Measurements from ENCODE around the gene ASS1.

DNA sequence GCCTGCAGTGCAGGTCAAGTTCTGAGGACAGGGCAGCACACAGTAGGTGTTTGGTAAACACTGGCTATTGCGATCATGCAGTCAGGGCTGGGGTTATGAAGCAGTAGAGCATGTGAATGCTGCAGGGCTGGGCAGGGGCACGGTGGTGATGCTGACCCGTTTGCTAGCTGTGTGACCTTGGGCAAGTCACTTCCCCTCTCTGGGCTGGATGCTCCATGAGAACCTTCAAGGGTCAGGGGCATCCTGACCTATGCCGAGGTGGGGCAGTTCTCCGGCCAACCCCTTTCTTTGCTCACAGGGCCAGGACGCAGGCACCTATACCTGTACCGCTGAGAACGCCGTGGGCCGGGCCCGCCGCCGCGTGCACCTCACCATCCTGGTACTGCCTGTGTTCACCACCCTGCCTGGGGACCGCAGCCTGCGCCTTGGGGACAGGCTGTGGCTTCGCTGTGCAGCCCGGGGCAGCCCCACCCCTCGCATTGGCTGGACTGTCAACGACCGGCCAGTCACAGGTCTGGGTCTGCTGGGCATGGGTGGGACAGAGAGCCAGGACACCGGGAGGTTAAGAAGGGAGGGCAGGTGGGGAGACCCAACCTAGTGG, 39.0 kb upstream of the ASS1 start:
- TF ChIP-seq, protein P1, sequence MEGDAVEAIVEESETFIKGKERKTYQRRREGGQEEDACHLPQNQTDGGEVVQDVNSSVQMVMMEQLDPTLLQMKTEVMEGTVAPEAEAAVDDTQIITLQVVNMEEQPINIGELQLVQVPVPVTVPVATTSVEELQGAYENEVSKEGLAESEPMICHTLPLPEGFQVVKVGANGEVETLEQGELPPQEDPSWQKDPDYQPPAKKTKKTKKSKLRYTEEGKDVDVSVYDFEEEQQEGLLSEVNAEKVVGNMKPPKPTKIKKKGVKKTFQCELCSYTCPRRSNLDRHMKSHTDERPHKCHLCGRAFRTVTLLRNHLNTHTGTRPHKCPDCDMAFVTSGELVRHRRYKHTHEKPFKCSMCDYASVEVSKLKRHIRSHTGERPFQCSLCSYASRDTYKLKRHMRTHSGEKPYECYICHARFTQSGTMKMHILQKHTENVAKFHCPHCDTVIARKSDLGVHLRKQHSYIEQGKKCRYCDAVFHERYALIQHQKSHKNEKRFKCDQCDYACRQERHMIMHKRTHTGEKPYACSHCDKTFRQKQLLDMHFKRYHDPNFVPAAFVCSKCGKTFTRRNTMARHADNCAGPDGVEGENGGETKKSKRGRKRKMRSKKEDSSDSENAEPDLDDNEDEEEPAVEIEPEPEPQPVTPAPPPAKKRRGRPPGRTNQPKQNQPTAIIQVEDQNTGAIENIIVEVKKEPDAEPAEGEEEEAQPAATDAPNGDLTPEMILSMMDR (IDR thresholded peaks at IDR 0.05; ENCODE audit: borderline replicate concordance, extremely low read depth, low read length, poor library complexity, severe bottlenecking), result no peak
- no peak for TF ChIP-seq EZH2 (IDR thresholded peaks at IDR 0.05; ENCODE audit: borderline replicate concordance, low read depth, low read length, severe bottlenecking)
